HepG2 (cell line): ENCODE results near the gene TRIM28. TPM values are rescaled to one million over a fixed set of nuclear protein-coding genes. Genes with fewer than 3 reads are reported as not detected.

Experiments
- CENPBD1 ChIP-seq: sonication (generic); formaldehyde crosslinking; IDR thresholded peaks from 2 replicates; pipeline ENCODE4 v1.8.0; 2022; ENCODE audit warnings: missing genetic modification reagents, low read depth, mild to moderate bottlenecking, borderline replicate concordance
- DNMT3B ChIP-seq: conservative IDR thresholded peaks from 2 replicates; pipeline ENCODE4 v1.6.1; 2016; ENCODE audit warnings: missing biosample characterization, control low read depth
- FOXK1 ChIP-seq: sonication (generic); formaldehyde crosslinking; IDR thresholded peaks from 2 replicates; pipeline ENCODE4 v1.4.0; 2020; ENCODE audit warnings: low read depth, missing genetic modification reagents, borderline replicate concordance
- ISL2 ChIP-seq: sonication (generic); formaldehyde crosslinking; IDR thresholded peaks from 2 replicates; pipeline ENCODE4 v1.5.0; 2020; ENCODE audit warnings: missing genetic modification reagents
- KDM5B ChIP-seq: sonication (generic); formaldehyde crosslinking; IDR thresholded peaks from 2 replicates; pipeline ENCODE4 v1.4.0; 2020; ENCODE audit warnings: missing genetic modification reagents, mild to moderate bottlenecking, borderline replicate concordance
- MLX ChIP-seq: IDR thresholded peaks from 2 replicates; pipeline ENCODE4 v1.6.1; 2016
- NR2C2 ChIP-seq: sonication (generic); formaldehyde crosslinking; IDR thresholded peaks from 2 replicates; pipeline ENCODE4 v1.4.0; 2020; ENCODE audit warnings: missing genetic modification reagents, mild to moderate bottlenecking, moderate library complexity, borderline replicate concordance
- PHB2 ChIP-seq: fragments of 450-650 bp; IDR thresholded peaks from 2 replicates; pipeline ENCODE4 v1.6.1; 2018; ENCODE audit not compliant: partially characterized antibody
- SIN3B ChIP-seq: fragments of 150-350 bp; IDR thresholded peaks from 2 replicates; pipeline ENCODE4 v1.6.1; 2014; ENCODE audit warnings: low read length
- SMAD3 ChIP-seq: sonication (generic); formaldehyde crosslinking; IDR thresholded peaks from 2 replicates; pipeline ENCODE4 v1.4.0; 2020; ENCODE audit warnings: missing genetic modification reagents
- ZNF282 ChIP-seq: fragments of 450-650 bp; IDR thresholded peaks from 2 replicates; pipeline ENCODE4 v1.6.1; 2018; ENCODE audit not compliant: partially characterized antibody
- ZNF431 ChIP-seq: sonication (generic); formaldehyde crosslinking; IDR thresholded peaks from 2 replicates; pipeline ENCODE4 v1.9.0; 2022; ENCODE audit warnings: missing genetic modification reagents, low read depth, mild to moderate bottlenecking, borderline replicate concordance
- ZNF709 ChIP-seq: sonication (generic); formaldehyde crosslinking; IDR thresholded peaks from 2 replicates; pipeline ENCODE4 v1.5.0; 2020; ENCODE audit warnings: mild to moderate bottlenecking, missing genetic modification reagents
- ZNF773 ChIP-seq: sonication (generic); formaldehyde crosslinking; IDR thresholded peaks from 2 replicates; pipeline ENCODE4 v1.4.0; 2020; ENCODE audit warnings: missing genetic modification reagents, borderline replicate concordance
- ZNF781 ChIP-seq: sonication (generic); formaldehyde crosslinking; IDR thresholded peaks from 2 replicates; pipeline ENCODE4 v1.5.1; 2020; ENCODE audit warnings: borderline replicate concordance, mild to moderate bottlenecking, missing genetic modification reagents; ENCODE audit errors: not compliant biosample characterization
- ZSCAN25 ChIP-seq: sonication (generic); formaldehyde crosslinking; IDR thresholded peaks from 2 replicates; pipeline ENCODE4 v1.8.0; 2022; ENCODE audit warnings: mild to moderate bottlenecking, missing genetic modification reagents
- polyA plus RNA-seq, 8 experiments: library from polyadenylated mRNA; depleted of rRNA in 3 of 8; stranded (reverse) in 7 of 8; unstranded in 1 of 8; fragments of >200 nt; fragmentation: Illumina TruSeq in 4 of 8; extraction: Trizol in 4 of 8; gene quantifications; 2 replicates each; pipeline versions ENCODE4 v1.2.1 to v1.2.3, GENCODE V29; 2011 to 2016; ENCODE audit warnings: low read depth in 4 of 8, missing spikeins in 1 of 8, mixed read lengths in 1 of 8; ENCODE audit not compliant: insufficient read depth in 1 of 8
- total RNA-seq, 5 experiments: library from RNA; depleted of rRNA; stranded (reverse); fragments of >200 nt; fragmentation: Illumina TruSeq; extraction: Trizol; gene quantifications; 2 replicates each; pipeline ENCODE4 v1.2.3, GENCODE V29; 2016; ENCODE audit warnings: low read depth in 1 of 5
- TF ChIP-seq, protein P1 (sequence below): sonication (generic); formaldehyde crosslinking; IDR thresholded peaks from 2 replicates; pipeline ENCODE4 v1.5.0; 2020; ENCODE audit warnings: missing genetic modification reagents
- TF ChIP-seq, protein P2 (sequence below): sonication (generic); formaldehyde crosslinking; IDR thresholded peaks from 2 replicates; pipeline ENCODE4 v1.8.1; 2023; ENCODE audit warnings: missing genetic modification reagents, inconsistent platforms, borderline replicate concordance
- TF ChIP-seq, protein P3 (sequence below): sonication (generic); formaldehyde crosslinking; IDR thresholded peaks from 2 replicates; pipeline ENCODE4 v1.4.0; 2020; ENCODE audit warnings: missing genetic modification reagents
- TF ChIP-seq, protein P4 (sequence below): sonication (generic); formaldehyde crosslinking; IDR thresholded peaks from 2 replicates; pipeline ENCODE4 v1.4.0; 2020; ENCODE audit warnings: missing genetic modification reagents, borderline replicate concordance

The TRIM28 gene
- total and polyA plus RNA-seq, 2 of the 13 experiments (the other 11 are each of a cell fraction or from before 2014, with no cell fraction given): 361 to 439 TPM

DNA sequence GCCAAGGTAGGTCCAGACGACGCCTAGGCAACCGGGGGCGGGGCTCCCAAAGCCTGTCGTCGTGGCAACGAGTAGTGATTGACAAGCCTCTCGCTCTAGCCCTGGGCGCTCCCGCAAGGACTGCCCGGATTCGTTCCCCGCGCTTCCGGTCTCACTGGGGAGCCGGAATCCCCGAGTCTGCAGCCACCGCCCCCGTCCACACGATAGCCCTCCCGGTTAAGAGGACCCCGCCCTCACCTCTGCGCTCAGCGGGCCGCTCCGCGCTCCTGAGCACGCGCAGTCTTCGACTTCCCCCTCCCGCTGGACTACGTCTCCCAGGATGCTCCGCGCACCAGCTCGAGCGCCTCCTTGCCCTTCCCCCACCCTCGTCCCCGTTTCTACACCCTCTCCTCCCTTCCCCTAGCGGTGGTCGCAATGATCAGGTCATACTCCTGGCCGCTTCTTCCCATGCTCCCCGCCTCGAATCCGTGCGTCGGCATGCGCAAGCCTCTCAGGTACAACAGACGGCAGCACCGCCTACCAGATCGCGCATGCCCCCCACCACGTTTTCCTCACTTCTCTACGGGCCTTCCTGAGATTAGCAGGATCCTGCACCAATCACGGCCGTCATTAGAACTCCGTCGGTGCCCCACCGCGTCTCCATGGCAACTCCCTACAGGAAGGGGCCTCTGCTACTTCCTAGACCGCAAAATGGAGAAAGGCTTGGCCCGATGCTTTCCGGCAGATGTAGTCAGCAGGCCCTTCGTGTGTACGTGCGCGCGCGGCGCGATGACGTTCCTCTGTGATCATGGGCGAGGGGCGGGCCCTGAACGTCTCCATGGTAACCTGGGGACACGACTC, 29.2 kb downstream of the TRIM28 start, which contains the start of gene MZF1 (continued):
- TF ChIP-seq, protein P1, sequence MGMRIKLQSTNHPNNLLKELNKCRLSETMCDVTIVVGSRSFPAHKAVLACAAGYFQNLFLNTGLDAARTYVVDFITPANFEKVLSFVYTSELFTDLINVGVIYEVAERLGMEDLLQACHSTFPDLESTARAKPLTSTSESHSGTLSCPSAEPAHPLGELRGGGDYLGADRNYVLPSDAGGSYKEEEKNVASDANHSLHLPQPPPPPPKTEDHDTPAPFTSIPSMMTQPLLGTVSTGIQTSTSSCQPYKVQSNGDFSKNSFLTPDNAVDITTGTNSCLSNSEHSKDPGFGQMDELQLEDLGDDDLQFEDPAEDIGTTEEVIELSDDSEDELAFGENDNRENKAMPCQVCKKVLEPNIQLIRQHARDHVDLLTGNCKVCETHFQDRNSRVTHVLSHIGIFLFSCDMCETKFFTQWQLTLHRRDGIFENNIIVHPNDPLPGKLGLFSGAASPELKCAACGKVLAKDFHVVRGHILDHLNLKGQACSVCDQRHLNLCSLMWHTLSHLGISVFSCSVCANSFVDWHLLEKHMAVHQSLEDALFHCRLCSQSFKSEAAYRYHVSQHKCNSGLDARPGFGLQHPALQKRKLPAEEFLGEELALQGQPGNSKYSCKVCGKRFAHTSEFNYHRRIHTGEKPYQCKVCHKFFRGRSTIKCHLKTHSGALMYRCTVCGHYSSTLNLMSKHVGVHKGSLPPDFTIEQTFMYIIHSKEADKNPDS (CRISPR knock-in tag): peak; percentile 33; the same call in 1 of the 2 replicates
- TF ChIP-seq ZNF709 (CRISPR knock-in tag) (0 out of 2 replicates have a peak, but pooled peaks have one; percentile 71), ZSCAN25 (CRISPR knock-in tag) (peak; percentile 15), SMAD3 (CRISPR knock-in tag) (no peak), FOXK1 (CRISPR knock-in tag) (peak; percentile 62), DNMT3B (CRISPR knock-in tag) (0 out of 2 replicates have a peak, but pooled peaks have one; percentile 52), ZNF431 (CRISPR knock-in tag) (no peak), ISL2 (CRISPR knock-in tag) (peak; percentile 52; the same call in 1 of the 2 replicates), PHB2 (no peak), ZNF781 (CRISPR knock-in tag) (peak; percentile 47), NR2C2 (CRISPR knock-in tag) (peak; percentile 79; the same call in 1 of the 2 replicates), KDM5B (CRISPR knock-in tag) (peak; percentile 95), ZNF773 (no peak), SIN3B (no peak), MLX (CRISPR knock-in tag) (no peak), CENPBD1 (CRISPR knock-in tag) (no peak), ZNF282 (no peak)
- TF ChIP-seq, protein P2, sequence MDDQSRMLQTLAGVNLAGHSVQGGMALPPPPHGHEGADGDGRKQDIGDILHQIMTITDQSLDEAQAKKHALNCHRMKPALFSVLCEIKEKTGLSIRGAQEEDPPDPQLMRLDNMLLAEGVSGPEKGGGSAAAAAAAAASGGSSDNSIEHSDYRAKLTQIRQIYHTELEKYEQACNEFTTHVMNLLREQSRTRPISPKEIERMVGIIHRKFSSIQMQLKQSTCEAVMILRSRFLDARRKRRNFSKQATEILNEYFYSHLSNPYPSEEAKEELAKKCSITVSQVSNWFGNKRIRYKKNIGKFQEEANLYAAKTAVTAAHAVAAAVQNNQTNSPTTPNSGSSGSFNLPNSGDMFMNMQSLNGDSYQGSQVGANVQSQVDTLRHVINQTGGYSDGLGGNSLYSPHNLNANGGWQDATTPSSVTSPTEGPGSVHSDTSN (CRISPR knock-in tag): peak; percentile 39; the same call in 1 of the 2 replicates
- TF ChIP-seq, protein P3, sequence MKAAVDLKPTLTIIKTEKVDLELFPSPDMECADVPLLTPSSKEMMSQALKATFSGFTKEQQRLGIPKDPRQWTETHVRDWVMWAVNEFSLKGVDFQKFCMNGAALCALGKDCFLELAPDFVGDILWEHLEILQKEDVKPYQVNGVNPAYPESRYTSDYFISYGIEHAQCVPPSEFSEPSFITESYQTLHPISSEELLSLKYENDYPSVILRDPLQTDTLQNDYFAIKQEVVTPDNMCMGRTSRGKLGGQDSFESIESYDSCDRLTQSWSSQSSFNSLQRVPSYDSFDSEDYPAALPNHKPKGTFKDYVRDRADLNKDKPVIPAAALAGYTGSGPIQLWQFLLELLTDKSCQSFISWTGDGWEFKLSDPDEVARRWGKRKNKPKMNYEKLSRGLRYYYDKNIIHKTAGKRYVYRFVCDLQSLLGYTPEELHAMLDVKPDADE (CRISPR knock-in tag): no peak
- TF ChIP-seq, protein P4, sequence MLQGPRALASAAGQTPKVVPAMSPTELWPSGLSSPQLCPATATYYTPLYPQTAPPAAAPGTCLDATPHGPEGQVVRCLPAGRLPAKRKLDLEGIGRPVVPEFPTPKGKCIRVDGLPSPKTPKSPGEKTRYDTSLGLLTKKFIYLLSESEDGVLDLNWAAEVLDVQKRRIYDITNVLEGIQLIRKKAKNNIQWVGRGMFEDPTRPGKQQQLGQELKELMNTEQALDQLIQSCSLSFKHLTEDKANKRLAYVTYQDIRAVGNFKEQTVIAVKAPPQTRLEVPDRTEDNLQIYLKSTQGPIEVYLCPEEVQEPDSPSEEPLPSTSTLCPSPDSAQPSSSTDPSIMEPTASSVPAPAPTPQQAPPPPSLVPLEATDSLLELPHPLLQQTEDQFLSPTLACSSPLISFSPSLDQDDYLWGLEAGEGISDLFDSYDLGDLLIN (CRISPR knock-in tag): no peak
